Kidney (tissue), 22 donors: ENCODE results near the gene DDX51. TPM values are rescaled to one million over a fixed set of nuclear protein-coding genes. Genes with fewer than 3 reads are reported as not detected.

ENCODE experiments used
- DNase-seq, 5 donors: peaks; one replicate each; pipeline ENCODE4 v3.0.0-alpha.2; 2013 to 2020
- FAIRE-seq: peaks from 2 replicates; lab custom pipeline; 2012; peaks lifted over from hg19 to GRCh38; lab: Jason Lieb, UNC
- H3K27ac ChIP-seq, 2 donors: one replicate each; pipeline ENCODE4 v1.7.0; 2013; ENCODE audit warnings: low read depth in 2 of 2, low read length in 2 of 2, inconsistent platforms in 1 of 2
- H3K27me3 ChIP-seq: one replicate; pipeline ENCODE4 v1.7.1; 2013; ENCODE audit warnings: low read length, inconsistent platforms; ENCODE audit not compliant: control insufficient read depth, insufficient read depth
- H3K36me3 ChIP-seq, 3 donors: one replicate each; pipeline versions ENCODE4 v1.7.0 to v1.7.1; 2013; ENCODE audit warnings: low read length in 3 of 3, control low read depth in 1 of 3, inconsistent platforms in 1 of 3; ENCODE audit not compliant: insufficient read depth in 3 of 3, control insufficient read depth in 2 of 3
- H3K4me1 ChIP-seq, 3 donors: one replicate each; pipeline versions ENCODE4 v1.7.0 to v1.7.1; 2013; ENCODE audit warnings: low read length in 3 of 3, inconsistent platforms in 1 of 3, low read depth in 1 of 3; ENCODE audit not compliant: control insufficient read depth in 2 of 3, insufficient read depth in 2 of 3
- H3K4me3 ChIP-seq, 3 donors: one replicate each; pipeline versions ENCODE4 v1.7.0 to v1.8.1; 2013; ENCODE audit warnings: low read length in 3 of 3, control low read depth in 1 of 3, inconsistent platforms in 1 of 3
- H3K9ac ChIP-seq, 3 donors: one replicate each; pipeline versions ENCODE4 v1.7.0 to v1.7.1; 2013; ENCODE audit warnings: low read length in 3 of 3, control low read depth in 1 of 3, inconsistent platforms in 1 of 3
- H3K9me3 ChIP-seq, 3 donors: one replicate each; pipeline versions ENCODE4 v1.7.0 to v1.7.1; 2013; ENCODE audit warnings: low read length in 3 of 3, control low read depth in 1 of 3, inconsistent platforms in 1 of 3; ENCODE audit not compliant: control insufficient read depth in 2 of 3, insufficient read depth in 1 of 3
- intact Hi-C: fragments of 100-400 bp; cut with DNase I; formaldehyde crosslinking; loops from one replicate; pipeline ENCODE4 v1.11.1; 2022
- long read RNA-seq, 10 donors: library from polyadenylated mRNA in 1 of 10; unstranded in 1 of 10; transcript quantifications; one replicate each; pipeline ENCODE4 v2.0.0 and lab custom pipeline, GENCODE V29; 2021 to 2026
- polyA plus RNA-seq: library from polyadenylated mRNA; stranded (reverse); fragments of 350-450 nt; fragmentation: Illumina TruSeq; extraction: RNeasy Lipid Tissue Mini Kit (QIAGEN cat#74804); gene quantifications from one replicate; pipeline ENCODE4 v1.2.3, GENCODE V29; 2014; ENCODE audit warnings: low read depth, low replicate concordance; ENCODE audit not compliant: insufficient read depth
- total RNA-seq: library from RNA; stranded (reverse); fragmentation: NEBNext Ultra II Directional; extraction: Animal tissue kit (Norgen Biotek cat#: 25700); gene quantifications from one replicate; pipeline ENCODE4 v1.2.1, GENCODE V29; 2021
- TF ChIP-seq, protein P1 (sequence below): IDR thresholded peaks from 3 replicates; pipeline ENCODE4 v1.5.1; 2012; ENCODE audit warnings: mild to moderate bottlenecking, moderate library complexity, borderline replicate concordance; ENCODE audit not compliant: insufficient read depth; ENCODE audit errors: extremely low read depth
- donor health status: control.
- donor health status: control.
- donor health status: control.
- donor health status: control.
- donor health status: control.
- donor health status: DM: yes; HTN: yes; CAD: no.
- donor health status: Normal renal cell carcinoma (clear cell type).

The DDX51 gene, protein sequence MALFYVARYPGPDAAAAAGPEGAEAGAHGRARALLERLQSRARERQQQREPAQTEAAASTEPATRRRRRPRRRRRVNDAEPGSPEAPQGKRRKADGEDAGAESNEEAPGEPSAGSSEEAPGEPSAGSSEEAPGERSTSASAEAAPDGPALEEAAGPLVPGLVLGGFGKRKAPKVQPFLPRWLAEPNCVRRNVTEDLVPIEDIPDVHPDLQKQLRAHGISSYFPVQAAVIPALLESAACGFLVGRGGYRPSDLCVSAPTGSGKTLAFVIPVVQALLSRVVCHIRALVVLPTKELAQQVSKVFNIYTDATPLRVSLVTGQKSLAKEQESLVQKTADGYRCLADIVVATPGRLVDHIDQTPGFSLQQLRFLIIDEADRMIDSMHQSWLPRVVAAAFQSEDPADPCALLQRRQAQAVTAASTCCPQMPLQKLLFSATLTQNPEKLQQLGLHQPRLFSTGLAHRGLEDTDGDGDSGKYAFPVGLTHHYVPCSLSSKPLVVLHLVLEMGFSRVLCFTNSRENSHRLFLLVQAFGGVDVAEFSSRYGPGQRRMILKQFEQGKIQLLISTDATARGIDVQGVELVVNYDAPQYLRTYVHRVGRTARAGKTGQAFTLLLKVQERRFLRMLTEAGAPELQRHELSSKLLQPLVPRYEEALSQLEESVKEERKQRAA
- total RNA-seq, result 19.6 TPM
- polyA plus RNA-seq, result 10.3 TPM
- long read RNA-seq, donor 1, full-length matches to known transcripts, result 1 of 1 reads
- long read RNA-seq, donor 1, partial matches to known transcripts, result 0 of 1 reads
- long read RNA-seq, donor 1, other reads (novel, unspliced or antisense), result 0 of 1 reads
- long read RNA-seq, donor 2, partial matches to known transcripts, result 0 of 1 reads
- long read RNA-seq, donor 2, other reads (novel, unspliced or antisense), result 0 of 1 reads
- long read RNA-seq, donor 3, partial matches to known transcripts, result 0 of 14 reads
- long read RNA-seq, donor 3, other reads (novel, unspliced or antisense), result 9 of 14 reads
- long read RNA-seq, donor 4, full-length matches to known transcripts, result 4 of 4 reads
- long read RNA-seq, donor 4, partial matches to known transcripts, result 0 of 4 reads
- long read RNA-seq, donor 4, other reads (novel, unspliced or antisense), result 0 of 4 reads
- long read RNA-seq, donor 5, result 0 reads
- long read RNA-seq, donor 6, result 0 reads
- long read RNA-seq, donor 7, full-length matches to known transcripts, result 14 of 34 reads
- long read RNA-seq, donor 7, partial matches to known transcripts, result 2 of 34 reads
- long read RNA-seq, donor 7, other reads (novel, unspliced or antisense), result 18 of 34 reads
- long read RNA-seq, donor 8, full-length matches to known transcripts, result 1 of 1 reads
- long read RNA-seq, donor 8, partial matches to known transcripts, result 0 of 1 reads
- long read RNA-seq, donor 8, other reads (novel, unspliced or antisense), result 0 of 1 reads
- long read RNA-seq, donor 9, full-length matches to known transcripts, result 3 of 3 reads
- long read RNA-seq, donor 9, partial matches to known transcripts, result 0 of 3 reads
- long read RNA-seq, donor 9, other reads (novel, unspliced or antisense), result 0 of 3 reads
- long read RNA-seq, donor 10, full-length matches to known transcripts, result 6 of 19 reads
- long read RNA-seq, donor 10, partial matches to known transcripts, result 5 of 19 reads
- long read RNA-seq, donor 10, other reads (novel, unspliced or antisense), result 8 of 19 reads

DNA sequence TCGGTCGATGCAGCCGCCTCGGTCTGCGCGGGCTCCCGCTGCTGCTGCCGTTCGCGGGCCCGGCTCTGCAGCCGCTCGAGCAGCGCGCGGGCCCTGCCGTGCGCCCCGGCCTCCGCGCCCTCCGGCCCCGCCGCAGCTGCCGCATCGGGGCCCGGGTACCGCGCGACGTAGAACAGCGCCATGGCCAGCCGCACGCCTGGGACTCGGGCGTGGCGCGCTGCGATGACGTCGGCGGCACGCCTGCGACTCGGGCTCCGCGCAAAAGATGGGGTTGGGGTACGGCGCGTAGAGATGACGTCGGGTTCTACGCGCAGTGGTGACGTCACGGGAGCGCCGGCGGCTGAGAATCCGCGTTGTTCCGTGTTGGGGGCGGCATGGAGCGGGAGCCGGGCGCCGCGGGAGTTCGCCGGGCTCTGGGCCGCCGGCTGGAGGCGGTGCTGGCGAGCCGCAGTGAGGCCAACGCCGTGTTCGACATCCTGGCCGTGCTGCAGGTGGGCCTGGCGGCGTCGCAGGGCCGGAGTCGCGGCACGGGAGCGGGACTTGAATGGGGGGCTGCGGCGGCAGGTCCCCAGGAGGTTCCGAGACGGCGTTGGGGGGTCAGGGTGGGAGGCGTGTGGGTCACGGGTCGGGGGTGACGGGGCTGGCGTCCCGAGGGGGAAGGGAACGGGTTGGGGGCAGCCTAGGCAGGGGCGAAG lies at the start of gene DDX51, which contains the start of gene NOC4L:
Gene DDX51 (minus strand): TSS at position 205 of the 695 bp plus-strand sequence. CDS start 23 bp downstream, at position 182.
Gene NOC4L (plus strand): TSS at position 343 of the 695 bp plus-strand sequence. CDS start 32 bp downstream, at position 375.
- peaks cover 2 to 22% (median 10%) of the 10 kb centered on the region in 3 donors for H3K36me3 ChIP-seq
- no peaks in the 10 kb centered on the region for H3K27me3 ChIP-seq
- H3K9me3 ChIP-seq, result no peaks in the 10 kb centered on the region
- H3K27ac ChIP-seq, result peak within 1 kb of the TSS; percentile 37 to 51
- H3K9ac ChIP-seq, result peak within 1 kb of the TSS in 2 of 3 donors; percentile 55 to 77
- peaks cover 0 to 22% (median 0%) of the 10 kb centered on the region in 3 donors for H3K4me1 ChIP-seq
- TF ChIP-seq, protein P1, sequence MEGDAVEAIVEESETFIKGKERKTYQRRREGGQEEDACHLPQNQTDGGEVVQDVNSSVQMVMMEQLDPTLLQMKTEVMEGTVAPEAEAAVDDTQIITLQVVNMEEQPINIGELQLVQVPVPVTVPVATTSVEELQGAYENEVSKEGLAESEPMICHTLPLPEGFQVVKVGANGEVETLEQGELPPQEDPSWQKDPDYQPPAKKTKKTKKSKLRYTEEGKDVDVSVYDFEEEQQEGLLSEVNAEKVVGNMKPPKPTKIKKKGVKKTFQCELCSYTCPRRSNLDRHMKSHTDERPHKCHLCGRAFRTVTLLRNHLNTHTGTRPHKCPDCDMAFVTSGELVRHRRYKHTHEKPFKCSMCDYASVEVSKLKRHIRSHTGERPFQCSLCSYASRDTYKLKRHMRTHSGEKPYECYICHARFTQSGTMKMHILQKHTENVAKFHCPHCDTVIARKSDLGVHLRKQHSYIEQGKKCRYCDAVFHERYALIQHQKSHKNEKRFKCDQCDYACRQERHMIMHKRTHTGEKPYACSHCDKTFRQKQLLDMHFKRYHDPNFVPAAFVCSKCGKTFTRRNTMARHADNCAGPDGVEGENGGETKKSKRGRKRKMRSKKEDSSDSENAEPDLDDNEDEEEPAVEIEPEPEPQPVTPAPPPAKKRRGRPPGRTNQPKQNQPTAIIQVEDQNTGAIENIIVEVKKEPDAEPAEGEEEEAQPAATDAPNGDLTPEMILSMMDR, result peak; percentile 28
- peak within 1 kb of the TSS; percentile 53 to 74 (median 71) for H3K4me3 ChIP-seq
- no peak for FAIRE-seq
- intact Hi-C loops, result no loop called here
- peak; percentile 95 to 98 (median 97) for DNase-seq

DNA sequence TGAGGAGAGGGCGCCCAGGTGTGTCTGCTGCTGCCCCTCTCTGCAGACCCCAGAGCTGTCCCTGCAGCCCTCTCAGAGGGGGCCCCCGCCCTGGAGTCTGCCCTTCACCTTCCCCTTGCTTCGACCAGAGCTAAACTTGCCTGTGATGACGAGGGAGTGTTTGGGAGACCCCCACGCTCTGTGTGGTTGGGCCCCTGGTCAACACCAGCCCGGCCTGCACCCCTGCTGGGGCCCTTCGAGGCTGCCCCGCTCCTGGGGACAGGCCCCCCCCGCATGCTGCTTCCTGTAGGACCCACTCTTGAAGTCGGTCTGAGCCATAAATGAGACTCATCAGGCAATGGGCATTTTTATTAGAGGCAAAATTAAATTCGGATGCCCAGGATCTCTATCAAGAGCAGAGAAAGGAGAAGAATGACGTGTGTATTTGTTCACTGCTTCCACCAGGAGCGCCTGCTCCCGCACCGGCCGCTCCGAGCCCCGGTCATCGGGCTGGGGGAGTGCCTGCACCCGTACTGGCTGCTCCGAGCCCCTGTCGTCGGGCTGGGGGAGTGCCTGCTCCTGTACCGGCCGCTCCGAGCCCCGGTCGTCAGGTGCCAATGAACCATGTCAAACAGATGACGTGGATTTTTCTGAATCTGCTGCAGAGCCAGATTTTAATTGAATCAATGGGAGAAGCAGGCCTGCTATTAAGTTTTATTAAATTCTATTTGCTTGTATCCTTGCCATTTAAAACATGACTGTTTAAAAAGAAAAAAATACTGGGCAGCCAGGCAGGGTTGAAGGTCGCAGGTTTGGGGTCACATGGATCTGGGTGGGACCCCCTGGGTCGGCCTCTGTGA lies 47.8 kb upstream of the DDX51 start:
- no peak overlapping the region for H3K9ac ChIP-seq
- H3K4me1 ChIP-seq, result peaks cover 0 to 8% (median 6%) of the 10 kb centered on the region in 3 donors
- DNase-seq (peak in 4 of 5 donors; percentile 72 to 83 (median 76)), FAIRE-seq (no peak)
- intact Hi-C loops, result no loop called here
- TF ChIP-seq, protein P1, result no peak
- H3K36me3 ChIP-seq, result no peaks in the 10 kb centered on the region
- H3K27me3 ChIP-seq, result no peaks in the 10 kb centered on the region
- H3K27ac ChIP-seq, result no peak overlapping the region
- peaks cover 0 to 5% (median 4%) of the 10 kb centered on the region in 3 donors for H3K9me3 ChIP-seq
- no peak overlapping the region for H3K4me3 ChIP-seq
